NCI-H446 treated with DMSO at 0.1 percent for 48 hours (cell line): ENCODE measurements around the gene CCDC185.

Experiments
- DNase-seq: peaks from one replicate; lab custom pipeline; 2025; lab: John Stamatoyannopoulos, UW

Gene CCDC185

GRCh38 chr1:223393275-223394214 is at the start of gene CCDC185:
CCDC185 (plus strand) TSS chr1:223393415; CDS start chr1:223393476, 61 bp downstream.
- no peak for DNase-seq

GRCh38 chr1:223343692-223344091 is 49.5 kb upstream of the CCDC185 start:
- no peak for DNase-seq

- DNase-seq = no peak
Observed at GRCh38 chr1:223344491-223344890, 48.7 kb upstream of the CCDC185 start.

GRCh38 chr1:223345720-223346119 is 47.5 kb upstream of the CCDC185 start:
- DNase-seq = no peak

- DNase-seq = no peak
Observed at GRCh38 chr1:223346311-223346710, 46.9 kb upstream of the CCDC185 start.

- DNase-seq = no peak
Observed at GRCh38 chr1:223347583-223347982, 45.6 kb upstream of the CCDC185 start.

GRCh38 chr1:223348439-223348838 is 44.8 kb upstream of the CCDC185 start:
- no peak for DNase-seq

- DNase-seq = no peak
Observed at GRCh38 chr1:223349241-223349640, 44.0 kb upstream of the CCDC185 start.

GRCh38 chr1:223350361-223350908 is 42.8 kb upstream of the CCDC185 start:
- DNase-seq = no peak

- no peak for DNase-seq
Observed at GRCh38 chr1:223352944-223353343, 40.3 kb upstream of the CCDC185 start.

GRCh38 chr1:223353939-223354338 is 39.3 kb upstream of the CCDC185 start:
- no peak for DNase-seq

- no peak for DNase-seq
Observed at GRCh38 chr1:223355699-223356098, 37.5 kb upstream of the CCDC185 start.

GRCh38 chr1:223358826-223359225 is 34.4 kb upstream of the CCDC185 start:
- no peak for DNase-seq

GRCh38 chr1:223363057-223363855 is 30.0 kb upstream of the CCDC185 start:
- DNase-seq = peak; percentile 22

GRCh38 chr1:223363856-223364684 is 29.1 kb upstream of the CCDC185 start, which contains the start of gene SUSD4:
SUSD4 (minus strand) TSS chr1:223364176; CDS start chr1:223363425, 751 bp downstream.
- peak; percentile 64 for DNase-seq

GRCh38 chr1:223364685-223365382 is 28.4 kb upstream of the CCDC185 start:
- no peak for DNase-seq

GRCh38 chr1:223374064-223374610 is 19.1 kb upstream of the CCDC185 start:
- no peak for DNase-seq

- DNase-seq = no peak
Observed at GRCh38 chr1:223378754-223379153, 14.5 kb upstream of the CCDC185 start.

GRCh38 chr1:223386013-223386412 is 7.2 kb upstream of the CCDC185 start:
- DNase-seq = no peak

- no peak for DNase-seq
Observed at GRCh38 chr1:223390618-223391017, 2.6 kb upstream of the CCDC185 start.

- no peak for DNase-seq
Observed at GRCh38 chr1:223394242-223394641, 1.0 kb downstream of the CCDC185 start.
